NCI-H2196 treated with DMSO at 0.1 percent for 48 hours (cell line): ENCODE data around the gene ELP4.
"Not testable (repeated sequence)": the region's sequence is repeated elsewhere in the genome, so short reads cannot be mapped to it uniquely, and the experiment has no call there.

Experiments
- DNase-seq: peaks from one replicate; lab custom pipeline; 2025; ENCODE audit not compliant: unreplicated experiment; lab: John Stamatoyannopoulos, UW

Gene ELP4

DNA sequence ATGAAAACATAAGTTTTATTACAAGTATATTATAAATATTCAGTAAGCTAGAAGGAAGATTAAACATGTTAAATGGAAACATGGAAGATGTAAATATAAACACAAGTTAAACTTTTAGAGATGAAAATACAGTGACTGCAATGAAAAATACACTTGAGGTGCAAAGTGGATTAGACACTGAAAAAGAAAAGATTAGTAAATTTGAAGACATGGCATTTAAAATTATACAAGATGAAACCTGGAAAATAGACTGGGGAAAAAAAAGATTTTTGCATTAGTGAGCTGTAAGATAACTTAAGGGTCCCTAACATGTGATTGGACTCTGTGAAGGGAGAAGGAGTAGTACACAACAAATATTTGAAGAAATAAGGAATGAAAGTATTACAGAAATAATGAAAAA is 33.3 kb downstream of the ELP4 start:
- no peak for DNase-seq

DNA sequence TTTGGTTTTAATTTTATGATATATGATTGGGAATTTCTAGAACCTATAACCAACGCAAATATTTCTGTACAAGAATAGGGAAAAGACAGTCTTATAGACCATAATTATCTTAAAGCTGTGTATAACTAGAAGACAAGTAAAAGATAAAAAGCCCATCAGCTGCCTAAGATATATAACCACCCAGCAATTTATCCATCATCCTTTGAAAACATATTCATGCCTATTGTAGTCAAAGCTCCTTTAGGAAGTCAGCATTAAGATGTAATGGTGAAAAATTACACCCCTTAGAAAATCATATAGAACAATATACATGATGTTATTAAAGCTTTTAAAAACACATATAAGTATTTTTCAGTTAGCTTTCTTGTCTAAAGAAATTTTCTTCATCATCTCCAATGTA is 46.4 kb downstream of the ELP4 start:
- no peak for DNase-seq

GRCh38 chr11:31558001-31558400 is 48.4 kb downstream of the ELP4 start:
- DNase-seq = no peak

DNA sequence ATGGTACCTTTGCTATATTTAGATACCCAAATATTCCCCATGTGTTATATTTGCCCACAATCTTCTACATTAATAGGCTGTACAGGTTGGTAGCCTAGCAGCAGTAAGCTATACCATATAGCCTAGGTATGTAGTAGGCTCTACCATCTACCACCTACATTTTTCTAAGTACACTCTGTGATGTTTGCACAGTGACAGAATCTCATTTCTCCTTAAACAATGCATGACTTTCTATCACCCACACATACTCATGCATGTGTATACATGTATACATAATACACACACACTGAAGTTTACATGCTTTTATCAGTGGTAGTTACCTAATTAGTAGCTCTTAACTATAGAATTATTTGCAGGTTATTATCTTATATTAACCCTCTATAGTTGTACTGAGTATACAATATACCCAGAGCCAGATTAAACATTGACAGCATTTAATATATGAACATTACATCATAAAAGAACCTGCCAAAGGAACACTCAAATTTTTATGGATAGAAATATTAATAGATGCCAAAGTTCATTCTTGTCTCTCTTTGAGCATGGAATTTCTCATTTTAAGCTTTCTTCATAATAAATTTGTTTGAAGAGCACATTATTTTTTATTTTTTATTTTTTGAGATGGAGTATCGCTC is 51.4 kb downstream of the ELP4 start:
- no peak for DNase-seq

- not testable (repeated sequence) for DNase-seq
Observed at GRCh38 chr11:31564517-31564916, 55.0 kb downstream of the ELP4 start.

- not testable (repeated sequence) for DNase-seq
Observed at GRCh38 chr11:31574133-31574532, 64.6 kb downstream of the ELP4 start.

DNA sequence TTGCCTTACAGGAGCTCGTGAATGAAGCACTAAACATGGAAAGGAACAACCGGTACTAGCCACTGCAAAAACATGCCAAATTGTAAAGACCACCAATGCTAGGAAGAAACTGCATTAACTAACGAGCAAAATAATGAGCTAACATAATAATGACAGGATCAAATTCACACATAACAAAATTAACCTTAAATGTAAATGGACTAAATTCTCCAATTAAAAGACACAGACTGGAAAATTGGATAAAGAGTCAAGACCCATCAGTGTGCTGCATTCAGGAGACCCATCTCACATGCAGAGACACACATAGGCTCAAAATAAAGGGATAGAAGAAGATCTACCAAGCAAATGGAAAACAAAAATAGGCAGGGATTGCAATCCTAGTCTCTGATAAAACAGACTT is 66.2 kb downstream of the ELP4 start:
- DNase-seq = not testable (repeated sequence)

DNA sequence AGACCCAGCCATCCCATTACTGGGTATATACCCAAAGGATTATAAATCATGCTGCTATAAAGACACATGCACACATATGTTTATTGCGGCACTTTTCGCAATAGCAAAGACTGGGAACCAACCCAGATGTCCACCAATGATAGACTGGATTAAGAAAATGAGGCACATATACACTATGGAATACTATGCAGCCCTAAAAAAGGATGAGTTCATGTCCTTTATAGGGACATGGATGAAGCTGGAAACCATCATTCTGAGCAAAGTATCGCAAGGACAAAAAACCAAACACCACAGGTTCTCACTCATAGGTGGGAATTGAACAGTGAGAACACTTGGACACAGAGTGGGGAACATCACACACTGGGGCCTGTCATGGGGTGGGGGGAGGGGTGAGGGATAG is 69.8 kb downstream of the ELP4 start:
- DNase-seq = not testable (repeated sequence)

DNA sequence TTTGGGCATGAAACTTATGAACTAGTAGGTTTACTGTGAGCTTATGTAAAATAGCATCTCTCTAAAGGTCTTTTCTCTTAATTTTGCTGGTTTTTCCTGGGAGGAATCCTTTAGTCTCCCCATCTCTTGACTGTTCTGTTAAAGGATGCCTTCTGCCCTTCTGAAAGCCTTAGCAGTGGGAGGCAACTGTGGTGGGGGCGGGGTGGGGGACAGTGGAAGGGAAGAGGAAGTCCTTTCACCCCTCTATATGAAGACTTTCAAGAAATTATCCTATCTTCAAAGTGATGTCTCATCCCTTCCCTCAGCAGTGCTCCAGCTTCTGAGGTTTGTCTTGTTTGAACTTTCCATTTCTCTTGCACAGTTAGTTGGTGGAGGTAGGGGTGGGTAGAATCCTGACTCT is 73.1 kb downstream of the ELP4 start:
- DNase-seq = no peak

GRCh38 chr11:31598454-31598853 is 88.9 kb downstream of the ELP4 start:
- DNase-seq = no peak

DNA sequence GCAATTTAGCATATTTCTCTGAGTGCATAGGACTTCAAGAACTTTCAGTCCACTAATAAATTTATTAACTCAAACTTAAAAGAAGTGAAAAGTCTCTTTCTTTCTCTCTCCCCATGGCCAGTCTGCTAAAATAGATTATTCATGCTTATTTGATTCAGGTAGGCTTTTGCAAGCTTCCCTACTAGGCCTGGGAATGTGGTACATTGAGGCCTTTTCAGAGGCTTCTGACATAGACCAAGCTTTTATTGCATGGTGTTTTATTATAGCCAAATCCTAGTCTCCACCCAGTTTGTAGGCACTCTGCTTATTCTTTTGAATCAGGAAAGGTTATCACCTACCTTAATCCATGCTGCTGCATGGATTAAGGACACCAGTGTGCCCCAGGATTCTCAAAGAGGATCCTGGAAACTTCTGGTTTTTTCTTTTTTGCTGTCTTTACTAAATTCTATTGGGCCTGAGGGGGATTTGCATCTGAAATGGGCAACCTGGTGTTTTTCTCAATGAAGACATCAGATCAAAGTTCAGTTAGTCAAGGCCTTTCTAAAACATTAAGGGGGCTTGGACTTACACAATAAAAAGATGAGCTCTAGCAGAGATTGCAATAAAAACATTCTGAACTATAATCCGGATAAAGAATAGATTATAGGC is 92.2 kb downstream of the ELP4 start:
- DNase-seq = no peak

GRCh38 chr11:31606893-31607292 is 97.3 kb downstream of the ELP4 start:
- DNase-seq = no peak

DNA sequence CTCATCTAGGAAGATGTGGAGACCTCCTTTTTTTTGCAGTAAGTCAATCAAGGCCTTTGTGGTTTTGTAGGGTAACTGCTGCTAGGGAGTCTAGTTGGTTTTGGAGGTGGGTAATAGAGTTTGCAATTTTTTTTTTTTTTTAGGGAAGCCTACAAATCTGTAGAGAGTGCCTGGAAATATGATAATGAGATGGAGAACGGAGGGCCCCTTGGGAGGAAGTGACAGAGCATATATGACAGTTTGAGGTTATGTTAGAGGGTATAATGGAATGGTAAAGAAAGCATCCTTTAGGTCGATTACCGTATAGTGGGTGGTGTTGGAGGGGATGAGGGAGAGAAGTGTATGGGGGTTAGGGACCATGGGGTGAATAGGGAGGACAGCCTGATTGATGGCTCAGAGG is 98.3 kb downstream of the ELP4 start:
- no peak for DNase-seq

DNA sequence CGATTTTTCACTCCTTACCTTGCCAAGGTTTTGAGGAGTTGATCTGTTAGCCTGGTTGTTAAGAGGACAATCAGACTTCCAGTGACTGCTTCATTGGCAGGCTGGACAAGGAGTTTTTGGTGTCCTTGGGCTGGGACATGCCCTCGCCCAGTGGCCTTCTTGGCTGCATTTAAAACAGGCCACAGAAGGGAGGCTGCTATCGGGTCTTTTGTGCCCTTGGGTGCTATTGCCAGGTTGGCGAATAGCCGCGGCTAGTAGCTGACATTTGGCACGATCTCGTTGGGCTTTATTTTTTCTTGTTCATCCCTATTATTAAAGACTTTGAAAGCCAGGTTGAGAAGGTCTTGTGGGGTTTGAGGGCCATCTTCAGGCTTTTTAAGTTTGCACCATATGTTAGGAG is 99.4 kb downstream of the ELP4 start:
- DNase-seq = no peak

DNA sequence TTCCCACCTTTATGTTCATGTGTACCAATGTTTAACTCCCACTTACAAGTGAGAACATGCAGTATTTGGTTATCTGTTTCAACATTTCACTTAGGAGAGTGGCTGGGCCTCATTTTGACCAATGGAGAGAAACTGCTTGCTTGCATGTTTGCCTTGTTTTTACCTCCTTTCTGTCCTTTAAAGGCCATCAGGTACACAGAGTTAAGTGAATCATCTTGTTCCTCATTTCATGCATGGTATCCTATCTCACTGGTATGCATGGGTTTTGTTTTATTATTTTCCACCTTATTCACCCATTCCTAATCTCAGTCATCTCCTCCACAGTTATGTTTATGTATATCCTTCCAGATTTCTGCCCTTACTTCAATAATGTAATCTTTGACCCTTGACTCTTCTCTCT is 101.0 kb downstream of the ELP4 start:
- DNase-seq = no peak

DNA sequence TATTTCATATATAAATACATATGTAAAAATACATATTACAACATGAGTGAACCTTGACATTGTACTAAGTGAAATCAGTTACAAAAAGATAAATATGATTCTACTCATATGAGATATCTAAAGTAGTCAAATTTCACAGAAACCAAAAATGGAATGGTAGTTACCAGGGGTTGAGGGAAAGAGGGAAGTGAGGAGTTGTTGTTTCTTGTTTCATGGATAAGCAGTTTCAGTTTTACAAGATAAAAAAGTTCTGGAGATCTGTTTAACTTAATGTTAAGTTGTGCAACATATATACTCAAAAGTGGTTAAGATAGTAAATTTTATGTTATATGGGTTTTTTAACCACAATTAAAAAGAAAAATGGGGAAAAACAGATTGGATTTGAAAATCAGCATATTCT is 107.7 kb downstream of the ELP4 start:
- no peak for DNase-seq

GRCh38 chr11:31619980-31620379 is 110.4 kb downstream of the ELP4 start:
- no peak for DNase-seq

GRCh38 chr11:31620434-31620833 is 110.9 kb downstream of the ELP4 start:
- DNase-seq = no peak

DNA sequence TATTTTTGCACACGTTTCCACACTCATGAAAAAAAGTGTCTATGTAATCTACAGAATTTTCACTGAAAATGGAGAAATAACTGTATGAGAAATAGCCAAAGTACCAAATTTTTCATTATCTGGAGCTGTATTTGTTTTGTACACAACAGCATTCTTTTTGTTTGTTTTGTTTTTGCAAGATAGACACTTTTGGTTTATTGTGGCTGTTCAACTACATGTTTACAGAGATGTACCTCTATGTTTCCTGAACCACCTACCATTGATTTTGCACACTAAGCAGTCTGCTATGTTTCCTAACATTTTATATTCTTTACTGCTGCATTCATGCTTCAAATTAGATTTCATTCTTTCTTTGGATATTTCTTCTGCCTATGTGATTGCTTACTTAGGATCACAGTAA is 116.3 kb downstream of the ELP4 start:
- no peak for DNase-seq

GRCh38 chr11:31628111-31628510 is 118.5 kb downstream of the ELP4 start:
- DNase-seq = no peak

GRCh38 chr11:31636983-31637382 is 127.4 kb downstream of the ELP4 start:
- DNase-seq = no peak

- no peak for DNase-seq
Observed at GRCh38 chr11:31640611-31641010, 131.0 kb downstream of the ELP4 start.

- peak; percentile 25 for DNase-seq
Observed at GRCh38 chr11:31641477-31642062, 132.0 kb downstream of the ELP4 start.
